SK-N-MC (cell line): ENCODE results near the gene SRP14.

Experiments used
- EZH2 ChIP-seq: fragments of 200-600 bp; sonication (generic); IDR thresholded peaks from one replicate; pipeline ENCODE4 v1.6.1; 2017; ENCODE audit warnings: antibody characterized with exemption
- FOXP2 ChIP-seq: optimal IDR thresholded peaks from 2 replicates; pipeline ENCODE3; 2011; ENCODE audit warnings: mild to moderate bottlenecking, moderate library complexity; ENCODE audit not compliant: insufficient read depth; ENCODE audit errors: extremely low read length, control extremely low read depth
- POLR2AphosphoS5 ChIP-seq: IDR thresholded peaks from 2 replicates; pipeline ENCODE4 v1.6.1; 2012; ENCODE audit warnings: mild to moderate bottlenecking, low read depth, low read length, borderline replicate concordance

GRCh38 chr15:40065166-40065565 is 26.2 kb upstream of the SRP14 start:
- TF ChIP-seq EZH2 (no peak), POLR2AphosphoS5 (no peak), FOXP2 (no peak)
